H1 (cell line): ENCODE results near the gene PHEX.

Experiments used
- CHD1 ChIP-seq: IDR thresholded peaks from 2 replicates; pipeline ENCODE4 v1.6.1; 2012; ENCODE audit warnings: low read depth, low read length, improper control_type of control experiment
- CHD2 ChIP-seq: IDR thresholded peaks from 2 replicates; pipeline ENCODE4 v1.6.1; 2012; ENCODE audit warnings: low read length, improper control_type of control experiment
- CTBP2 ChIP-seq: IDR thresholded peaks from 2 replicates; pipeline ENCODE4 v1.7.0; 2011; ENCODE audit warnings: borderline replicate concordance, mild to moderate bottlenecking, moderate library complexity, mixed read lengths, low read length; ENCODE audit not compliant: insufficient read depth, insufficient read length
- CTCF ChIP-seq, 3 experiments: IDR thresholded peaks; 1 replicate in 2 of 3; 2 replicates in 1 of 3; pipeline versions ENCODE4 v1.5.1 to v1.6.1; 2011; ENCODE audit warnings: low read length in 3 of 3, mild to moderate bottlenecking in 3 of 3, inconsistent platforms in 2 of 3, low read depth in 1 of 3, moderate library complexity in 1 of 3; ENCODE audit not compliant: insufficient read depth in 1 of 3; ENCODE audit errors: control extremely low read depth in 1 of 3
- EGR1 ChIP-seq: IDR thresholded peaks from 2 replicates; pipeline ENCODE4 v1.6.1; 2011; ENCODE audit warnings: low read depth, low read length, borderline replicate concordance
- EP300 ChIP-seq, 2 experiments: IDR thresholded peaks; 1 replicate in 1 of 2; 2 replicates in 1 of 2; pipeline ENCODE4 v1.6.1; 2011 to 2012; ENCODE audit warnings: low read depth in 2 of 2, low read length in 2 of 2, mild to moderate bottlenecking in 2 of 2, borderline replicate concordance in 1 of 2, inconsistent platforms in 1 of 2, moderate library complexity in 1 of 2
- HDAC6 ChIP-seq: IDR thresholded peaks from one replicate; pipeline ENCODE4 v1.7.1; 2012; ENCODE audit warnings: low read depth, mild to moderate bottlenecking, inconsistent platforms, low read length, moderate library complexity
- MAFK ChIP-seq: IDR thresholded peaks from 2 replicates; pipeline ENCODE4 v1.6.1; 2012; ENCODE audit warnings: low read depth, mild to moderate bottlenecking, improper control_type of control experiment, low read length
- POLR2A ChIP-seq, 2 experiments: IDR thresholded peaks; 1 replicate in 1 of 2; 2 replicates in 1 of 2; pipeline ENCODE4 v1.6.1; 2011; ENCODE audit warnings: low read depth in 2 of 2, low read length in 2 of 2, mild to moderate bottlenecking in 2 of 2; ENCODE audit errors: control extremely low read depth in 1 of 2

GRCh38 chrX:22086003-22086402, 53.9 kb downstream of the PHEX start:
- TF ChIP-seq MAFK: no peak
- TF ChIP-seq EGR1: no peak
- no peak for TF ChIP-seq CTBP2
- TF ChIP-seq HDAC6: no peak
- TF ChIP-seq CTCF (IDR thresholded peaks at IDR 0.05; ENCODE audit: control extremely low read depth in 1 of 3, insufficient read depth in 1 of 3, low read depth in 1 of 3, low read length in 3 of 3): no peak
- no peak for TF ChIP-seq POLR2A (IDR thresholded peaks at IDR 0.05; ENCODE audit: control extremely low read depth in 1 of 2, low read depth in 2 of 2, low read length in 2 of 2)
- no peak for TF ChIP-seq EP300 (IDR thresholded peaks at IDR 0.05; ENCODE audit: borderline replicate concordance in 1 of 2, low read depth in 2 of 2, low read length in 2 of 2)
- no peak for TF ChIP-seq CHD2
- TF ChIP-seq CHD1: no peak
